GM12891 (cell line): ENCODE results near the gene PLCD1.
A peak's percentile ranks its signal among the peaks of the same experiment; 100 is the strongest.

Source experiments
- POLR2A ChIP-seq: IDR thresholded peaks from 2 replicates; pipeline ENCODE4 v1.6.1; 2011; ENCODE audit warnings: low read depth, low read length, control low read depth
- POLR2AphosphoS5 ChIP-seq: IDR thresholded peaks from 2 replicates; pipeline ENCODE4 v1.6.1; 2011; ENCODE audit warnings: low read depth, low read length, control low read depth
- SPI1 ChIP-seq: IDR thresholded peaks from 2 replicates; pipeline ENCODE4 v1.6.1; 2011; ENCODE audit warnings: low read depth, low read length, control low read depth
- TAF1 ChIP-seq: IDR thresholded peaks from 2 replicates; pipeline ENCODE4 v1.6.1; 2011; ENCODE audit warnings: low read depth, low read length, control low read depth

DNA sequence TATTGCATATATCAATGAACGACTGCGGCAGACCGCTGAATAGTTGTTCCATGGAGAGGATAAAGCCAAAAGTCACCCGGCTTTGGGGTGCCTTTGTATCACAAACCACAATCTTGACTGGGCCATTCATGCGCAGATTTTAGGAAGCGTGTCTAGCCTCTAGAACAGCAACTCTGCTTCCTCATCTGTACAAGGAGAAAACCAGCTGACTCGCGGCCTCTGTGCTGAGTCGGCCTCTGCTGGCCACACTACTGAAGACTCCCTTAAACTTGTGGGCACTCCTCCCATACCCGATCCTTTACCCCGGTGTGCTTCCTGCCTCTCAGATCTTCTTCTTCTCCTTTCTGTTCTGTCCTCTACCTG, 10.4 kb upstream of the PLCD1 start:
- no peak for TF ChIP-seq POLR2AphosphoS5
- no peak for TF ChIP-seq POLR2A
- 0 out of 2 replicates have a peak, but pooled peaks have one; percentile 10 for TF ChIP-seq SPI1
- TF ChIP-seq TAF1, result no peak
